GM18499 (cell line): ENCODE measurements around the gene TRPM1.

Source experiments
- ATAC-seq: cut with Tn5 transposase; IDR thresholded peaks from one replicate; pipeline ENCODE4 v1.9.1; 2021; ENCODE audit warnings: moderate number of reproducible peaks; ENCODE audit not compliant: insufficient read depth, unreplicated experiment

TRPM1 gene

DNA sequence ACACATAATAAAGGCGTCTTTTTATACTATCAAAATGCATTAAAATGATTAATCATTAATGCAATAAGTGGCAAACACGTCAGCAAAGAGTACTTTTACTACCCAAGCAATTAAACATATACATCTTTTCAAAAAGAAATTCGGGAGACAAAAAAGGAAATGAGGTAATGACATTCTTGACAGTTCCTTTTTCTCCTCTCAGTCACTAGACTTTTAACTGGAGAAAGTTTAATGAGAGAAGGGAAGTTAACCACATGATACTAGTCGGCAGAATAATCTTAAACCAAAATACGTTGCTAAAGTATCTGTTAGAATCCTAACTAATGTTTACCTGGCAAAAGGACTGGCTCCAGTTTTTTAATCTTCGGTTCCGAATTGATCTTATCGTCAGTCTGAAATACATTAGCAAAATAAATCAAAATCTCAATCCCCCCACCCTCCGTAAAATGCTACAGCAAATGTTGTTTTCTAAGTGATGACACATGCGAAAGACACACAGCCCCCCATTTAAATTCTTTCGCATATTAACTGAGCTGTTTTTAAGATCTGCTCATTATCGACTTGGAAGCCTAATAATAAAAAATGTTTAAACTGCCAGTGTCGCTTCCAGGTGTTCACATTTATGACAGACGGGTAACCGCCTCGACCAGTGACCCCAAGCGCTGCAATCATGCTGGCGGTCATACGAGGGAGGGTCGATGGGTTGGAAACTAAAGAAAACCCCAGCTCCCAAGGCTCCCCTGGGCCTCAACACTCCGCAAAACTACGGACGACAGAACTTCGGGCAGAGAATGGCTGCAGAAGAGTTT is 110.9 kb downstream of the TRPM1 start:
- ATAC-seq: peak; percentile 6

DNA sequence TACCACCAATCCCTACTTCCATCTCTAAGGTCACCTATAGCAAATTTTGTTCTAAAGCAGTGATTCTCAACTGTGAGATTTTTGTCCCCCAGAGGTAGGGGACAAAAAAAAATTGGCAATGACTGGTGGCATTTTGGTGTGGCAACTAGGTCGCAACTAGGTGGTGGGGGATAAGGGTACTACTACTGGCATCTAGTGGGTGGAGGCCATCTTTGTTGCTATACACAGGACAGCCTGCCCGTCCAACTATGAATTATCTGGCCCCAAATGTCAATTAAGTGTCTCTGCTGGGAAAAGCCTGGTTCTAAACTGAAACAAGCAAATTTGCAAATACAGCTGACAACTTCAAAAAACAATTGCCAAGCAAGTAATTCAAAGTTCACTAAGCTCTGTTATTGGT is 111.5 kb downstream of the TRPM1 start:
- no peak for ATAC-seq

DNA sequence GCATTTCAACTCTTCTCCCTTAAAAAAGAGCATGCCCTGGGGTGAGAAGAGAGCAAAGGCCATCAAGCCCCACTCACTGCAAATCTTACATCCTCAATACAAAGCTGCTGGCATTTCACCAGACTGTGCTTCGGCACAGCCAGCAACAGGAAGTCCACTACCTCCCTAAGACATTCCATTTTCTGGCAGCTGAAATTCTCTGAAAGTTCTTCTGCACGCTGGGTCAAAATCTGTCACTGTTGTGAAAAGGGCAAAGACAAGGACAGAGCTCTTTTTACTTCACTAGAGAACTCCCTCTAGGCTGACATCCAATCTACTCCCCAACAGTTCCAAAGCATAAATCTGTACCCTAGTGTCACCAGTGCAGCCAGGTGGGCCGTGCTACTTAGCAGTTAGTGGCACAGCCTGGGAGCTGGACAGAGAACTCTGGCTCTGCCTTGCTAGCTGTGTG is 116.4 kb downstream of the TRPM1 start:
- no peak for ATAC-seq

DNA sequence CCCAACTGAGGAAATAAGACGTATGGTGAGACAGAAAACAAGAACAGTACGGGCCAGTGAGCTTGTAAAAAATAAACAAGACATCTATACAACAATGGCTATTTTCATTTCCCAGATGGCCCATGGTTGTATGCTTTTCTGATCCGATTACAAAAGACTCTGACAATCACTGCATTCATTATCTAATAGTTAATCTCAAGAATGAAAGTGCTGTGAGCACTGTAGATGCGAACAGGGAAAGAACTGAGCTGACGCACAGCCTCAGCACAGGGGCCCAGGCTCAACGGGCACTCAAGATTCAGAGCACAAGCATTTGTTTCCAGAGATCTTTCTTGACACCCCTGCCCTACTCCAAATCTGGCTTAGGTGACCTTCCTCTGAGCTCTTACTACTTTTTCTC is 117.0 kb downstream of the TRPM1 start:
- ATAC-seq: no peak

DNA sequence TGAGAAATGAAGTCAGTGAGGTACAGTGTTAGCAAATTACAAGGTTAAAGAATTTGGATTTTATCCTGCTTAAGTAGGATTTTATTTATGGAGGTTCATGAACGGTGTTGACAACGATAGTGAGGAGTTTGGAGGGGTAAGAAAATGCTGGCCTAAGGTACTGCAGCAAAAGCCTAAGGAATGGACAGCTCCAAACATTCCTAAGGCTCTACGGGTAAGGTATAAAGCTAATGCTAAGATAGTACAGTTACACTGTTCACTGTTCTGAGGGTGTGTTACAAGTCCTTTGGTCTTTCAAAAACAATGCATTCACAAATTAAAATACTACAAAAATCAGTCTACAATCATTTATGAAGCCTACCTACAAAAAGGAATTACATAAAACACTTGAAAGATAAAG is 117.4 kb downstream of the TRPM1 start:
- no peak for ATAC-seq

DNA sequence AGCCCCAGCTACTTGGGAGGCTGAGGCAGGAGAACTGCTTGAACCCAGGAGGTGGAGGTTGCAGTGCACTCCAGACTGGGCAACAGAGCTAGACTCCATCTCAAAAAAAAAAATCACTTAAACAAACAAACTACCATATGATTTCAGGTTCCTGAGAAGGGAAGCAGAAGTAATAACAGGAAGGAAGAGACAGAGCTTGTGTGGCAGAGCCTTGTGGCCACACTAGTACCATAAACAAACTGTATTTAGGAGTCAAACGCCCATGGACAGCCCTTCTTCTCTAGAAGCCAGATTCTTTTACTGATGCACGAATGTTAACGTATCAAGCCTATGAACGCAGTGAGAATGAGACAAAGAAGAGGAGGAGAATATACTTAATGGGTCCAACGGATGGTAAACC is 122.1 kb downstream of the TRPM1 start:
- no peak for ATAC-seq

DNA sequence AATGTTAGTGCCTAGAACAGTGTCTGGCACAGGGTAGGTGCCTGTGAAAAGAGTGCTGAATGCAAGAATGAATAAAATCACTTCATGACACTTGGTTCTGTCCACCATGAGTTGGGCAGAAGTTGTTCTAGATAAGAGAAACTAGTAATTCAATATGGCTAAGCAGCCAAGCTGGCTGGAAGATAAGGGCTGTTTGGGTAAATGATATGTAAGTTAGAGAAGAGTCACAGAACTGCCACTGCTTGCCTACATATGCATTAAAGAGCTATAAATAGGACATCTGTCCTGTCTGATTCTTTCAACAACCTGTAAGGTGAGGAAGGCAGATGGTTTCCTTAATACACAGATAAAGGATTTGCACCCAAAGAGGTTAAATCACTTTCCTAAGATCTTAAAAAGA is 123.2 kb downstream of the TRPM1 start:
- ATAC-seq: no peak

DNA sequence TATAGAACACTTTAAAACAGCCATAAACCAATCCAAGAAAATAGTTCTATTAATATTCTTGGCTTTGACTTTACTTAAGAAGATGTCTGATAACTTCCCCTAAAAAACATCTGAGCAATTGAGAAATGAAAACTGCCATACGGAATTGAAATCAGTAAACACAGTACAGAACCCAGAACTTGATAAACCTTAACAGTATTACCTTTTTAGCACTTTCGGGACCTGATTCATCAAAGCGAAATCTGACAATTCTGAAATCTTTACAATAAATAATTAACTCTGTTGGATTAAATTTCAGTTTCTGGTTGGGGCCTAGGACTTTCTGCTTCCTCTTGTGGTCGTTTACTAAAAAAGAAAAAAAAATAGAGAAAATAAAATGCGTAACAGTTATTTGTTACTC is 127.4 kb downstream of the TRPM1 start:
- ATAC-seq: no peak

DNA sequence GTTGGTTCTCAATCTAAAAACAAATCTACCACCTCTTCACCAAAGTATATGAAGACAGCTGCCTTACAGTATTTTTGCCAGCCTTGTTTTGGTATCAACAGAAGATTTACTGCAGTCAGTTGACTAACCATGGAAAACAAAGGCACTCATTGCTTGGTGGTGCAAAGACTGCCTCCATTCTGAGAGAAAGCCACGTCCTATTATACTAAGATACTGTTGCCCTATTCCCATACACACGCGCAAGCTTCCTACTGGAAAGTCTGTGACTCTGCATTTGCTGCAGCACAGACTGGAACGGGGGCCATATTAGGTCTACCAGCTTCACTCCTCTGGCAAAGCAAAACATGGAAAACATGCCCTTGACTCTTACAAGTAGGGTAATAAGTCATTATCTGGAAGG is 128.1 kb downstream of the TRPM1 start:
- ATAC-seq: no peak

DNA sequence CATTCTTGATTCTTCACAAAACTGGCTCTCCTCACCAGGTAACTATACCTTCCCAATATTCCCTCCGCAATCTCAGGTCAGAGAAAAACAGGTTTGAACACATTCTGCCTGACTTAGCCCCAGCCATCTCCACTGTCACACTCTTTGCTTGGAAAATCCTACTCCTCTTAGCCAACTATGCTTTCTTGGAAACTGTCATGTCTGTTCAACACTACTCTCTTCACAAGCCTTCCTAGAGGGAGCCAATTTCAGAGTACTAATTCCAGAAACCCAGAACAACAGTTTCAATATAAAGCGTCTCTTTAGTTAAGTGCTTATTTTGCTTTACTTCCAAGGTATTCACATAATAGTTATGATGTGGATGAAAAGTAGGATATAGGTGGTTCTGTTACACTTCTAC is 131.8 kb downstream of the TRPM1 start:
- no peak for ATAC-seq

DNA sequence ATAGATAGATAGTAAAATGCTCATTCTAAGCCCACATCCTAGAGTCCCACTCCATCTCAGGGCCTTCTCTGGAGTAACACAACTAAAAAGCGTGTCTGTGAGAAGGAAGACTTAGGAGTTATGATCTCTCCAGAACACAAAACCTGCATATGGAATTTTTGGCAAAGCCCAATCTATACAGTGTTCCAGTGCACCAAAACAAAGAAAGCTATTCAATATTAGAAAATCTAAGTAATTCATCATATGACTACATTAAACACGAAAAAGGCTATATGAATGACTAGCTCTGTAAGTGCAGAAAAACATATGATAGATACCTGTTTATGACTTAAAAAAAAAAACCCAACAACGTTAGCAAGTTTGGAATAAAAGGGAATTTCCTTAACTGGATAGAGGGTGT is 137.8 kb downstream of the TRPM1 start:
- no peak for ATAC-seq

DNA sequence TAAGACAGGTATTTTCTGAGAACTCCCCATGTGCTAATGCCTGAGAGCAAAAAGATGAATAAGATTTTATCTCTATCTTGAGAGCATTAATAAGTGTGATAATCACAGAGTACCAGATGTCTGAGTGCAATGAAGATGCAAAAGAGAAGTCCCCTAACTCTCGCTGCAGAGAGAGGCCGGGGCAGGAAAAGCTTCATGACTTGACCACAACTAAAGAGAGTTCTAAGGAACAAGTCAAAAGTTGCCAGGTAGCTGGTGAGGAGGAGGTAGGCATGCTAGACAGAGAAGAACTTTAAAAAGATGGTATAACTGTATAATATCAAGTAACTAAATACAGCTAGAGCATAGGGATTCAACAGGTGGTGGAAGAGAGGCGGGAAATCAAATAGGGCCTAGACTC is 138.9 kb downstream of the TRPM1 start:
- ATAC-seq: no peak

DNA sequence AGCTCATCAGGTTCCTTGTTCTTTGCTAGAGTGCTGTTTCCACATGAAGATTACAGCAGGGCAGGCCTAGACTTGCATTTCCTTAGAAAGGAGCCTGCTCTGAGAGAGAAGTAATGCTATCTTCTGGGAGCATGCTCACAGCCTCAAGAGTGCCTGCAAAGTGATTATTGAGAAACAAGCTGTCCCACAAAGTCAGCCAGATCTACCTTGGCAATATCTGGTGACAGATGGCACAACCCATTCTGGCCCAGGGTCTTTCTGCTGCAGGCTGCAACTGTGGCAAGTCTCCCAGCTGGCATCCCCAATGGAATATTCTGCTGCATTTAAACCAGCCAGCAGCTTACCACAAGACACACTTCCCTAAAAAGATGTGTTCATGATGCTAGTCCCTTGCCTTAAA is 139.4 kb downstream of the TRPM1 start:
- no peak for ATAC-seq

DNA sequence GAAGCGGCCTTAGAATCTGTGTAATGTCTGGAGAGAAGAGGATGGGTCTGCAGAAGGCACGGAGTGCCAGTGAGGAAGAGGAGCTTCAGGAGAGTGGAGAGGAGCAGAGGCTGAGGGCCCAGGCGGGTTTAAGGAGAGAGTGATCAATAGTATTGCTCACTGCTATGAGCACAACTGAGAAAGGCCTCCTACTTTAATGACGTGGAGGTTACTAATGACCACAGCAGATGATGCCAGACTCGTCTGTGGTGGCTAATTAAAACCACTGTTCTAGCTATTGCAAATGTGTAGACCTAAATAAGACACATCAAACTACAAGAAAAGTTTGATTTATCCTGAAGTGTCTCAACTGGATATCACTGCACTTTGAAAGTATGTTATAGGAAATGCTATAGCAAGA is 143.3 kb downstream of the TRPM1 start:
- no peak for ATAC-seq

DNA sequence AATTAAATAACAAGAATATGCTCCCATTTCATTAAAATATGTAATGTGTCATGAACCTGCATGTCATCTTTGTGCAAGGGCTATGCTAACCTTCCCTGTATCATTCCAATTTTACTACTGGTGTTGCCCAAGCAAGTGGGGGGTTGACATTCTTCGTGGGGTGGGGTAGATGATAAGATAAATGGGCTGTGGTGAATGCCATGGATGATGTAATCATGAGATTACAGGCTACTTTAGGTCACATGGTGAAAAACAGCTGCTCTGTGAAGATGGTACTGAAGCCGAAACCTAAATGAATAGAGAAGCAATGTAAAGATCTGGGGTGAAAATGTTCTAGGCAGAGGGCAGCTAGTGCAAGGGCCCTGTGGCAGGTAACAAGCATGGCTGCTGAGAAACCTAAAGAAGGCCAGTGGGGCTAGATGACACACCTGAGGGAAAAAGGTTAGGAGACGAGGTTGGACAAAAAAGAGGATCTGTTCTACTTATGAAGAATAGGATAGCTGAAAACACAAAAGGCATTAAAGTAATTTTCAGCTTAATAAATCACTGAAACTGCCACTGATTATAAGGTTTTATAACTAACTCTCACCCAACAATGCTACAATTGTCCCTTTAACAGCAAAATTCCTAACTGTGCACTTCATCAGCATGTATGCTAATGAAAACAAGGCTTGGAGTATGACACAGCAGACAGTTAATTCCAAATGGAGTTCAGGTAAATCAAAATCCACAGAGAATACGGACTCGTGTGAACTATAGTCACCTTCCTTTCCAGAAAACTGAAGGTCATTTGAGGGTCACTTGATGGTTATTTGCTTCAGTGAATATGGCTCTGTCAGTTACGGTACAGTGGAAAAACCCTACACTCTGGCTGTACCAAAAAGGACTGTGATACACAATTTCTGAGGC is 145.1 kb downstream of the TRPM1 start:
- no peak for ATAC-seq

DNA sequence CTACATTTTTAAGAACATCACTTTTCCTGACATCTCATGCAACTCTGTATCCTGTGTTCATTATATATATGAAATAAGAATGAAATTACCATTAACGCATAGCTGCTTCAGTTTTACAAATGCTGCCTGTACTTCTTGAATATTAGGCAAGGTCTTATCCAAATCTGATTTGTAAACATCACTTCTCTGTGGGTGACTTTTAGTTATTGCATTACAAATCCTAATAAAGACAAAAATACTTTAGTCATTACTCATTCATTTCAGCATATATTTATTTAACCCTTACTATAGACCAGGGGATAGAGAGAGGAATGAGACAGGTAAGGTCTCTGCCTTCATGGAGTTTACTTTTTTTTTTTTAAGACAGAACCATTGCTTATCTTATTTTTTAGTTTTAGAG is 146.9 kb downstream of the TRPM1 start:
- no peak for ATAC-seq

DNA sequence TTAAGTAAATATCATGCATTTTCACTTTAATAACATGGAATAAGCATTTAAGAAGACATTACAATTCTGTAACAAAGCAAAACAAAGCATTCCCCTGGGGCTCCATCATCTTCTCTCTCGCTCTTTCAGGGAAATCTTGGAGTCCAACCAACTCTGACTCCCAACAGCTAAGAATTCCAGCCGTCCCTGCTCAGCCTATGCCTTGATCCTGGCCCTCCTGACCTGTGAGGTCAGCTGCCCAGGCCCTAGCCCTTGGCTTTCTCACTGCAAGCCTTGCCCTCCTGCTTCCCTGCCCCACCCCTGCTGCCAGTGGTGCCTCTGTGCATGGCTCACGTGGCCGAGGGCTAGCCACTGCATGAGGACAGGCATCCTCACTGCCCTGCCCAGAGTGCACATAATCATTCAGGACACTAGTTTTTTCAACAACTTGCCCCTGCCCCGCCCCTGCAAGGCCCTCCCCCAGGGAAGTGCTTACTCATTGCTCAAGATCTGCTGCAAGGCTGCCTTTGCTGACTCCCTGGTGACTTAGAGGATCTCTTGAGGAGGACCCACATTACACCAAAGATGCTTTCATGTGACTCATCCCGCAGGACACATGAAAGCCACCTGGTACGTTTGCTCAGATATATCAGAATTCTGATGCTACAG is 147.7 kb downstream of the TRPM1 start:
- no peak for ATAC-seq

DNA sequence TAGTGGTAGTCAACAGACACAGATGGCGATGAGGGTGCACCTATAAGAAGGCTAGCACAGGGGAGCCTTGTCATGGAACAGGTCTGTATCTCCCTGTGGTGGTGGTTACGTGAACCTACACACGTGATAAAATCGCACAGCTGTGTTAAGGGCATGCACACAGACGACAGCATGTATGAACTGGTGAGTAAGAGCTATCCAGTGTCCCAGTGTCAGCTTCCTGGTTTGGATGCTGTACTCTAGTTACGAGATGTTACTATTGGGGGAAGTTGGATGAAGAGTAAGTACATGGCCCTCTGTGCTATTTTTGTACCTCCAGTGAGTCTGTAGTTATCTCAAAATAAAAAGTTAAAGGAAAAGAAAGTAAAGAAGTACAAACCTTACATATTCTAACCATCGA is 148.3 kb downstream of the TRPM1 start:
- ATAC-seq: no peak
